Panc1 (cell line): Measurements from ENCODE around the gene HORMAD2. TPM values are rescaled to one million over a fixed set of nuclear protein-coding genes. Genes with fewer than 3 reads are reported as not detected.

Experiments
- ATAC-seq: fragments of 200-7000 bp; cut with Tn5 transposase; 2 replicates; pipeline ENCODE4 v1.9.1; 2020; ENCODE audit warnings: mild to moderate bottlenecking, moderate library complexity
- BruUV-seq: library from RNA; stranded (reverse); fragments of 400-500 nt; replicated peaks from 2 replicates; lab custom pipeline; 2021; lab: Mats Ljungman, UMichigan
- CTCF ChIA-PET: fragments of 300-600 bp; sonication (Branson Sonifier 250); formaldehyde crosslinking; loops from one replicate; lab custom pipeline; 2022; ENCODE audit warnings: antibody characterized with exemption; lab: Charles Lee
- POLR2A ChIA-PET: fragments of 300-600 bp; sonication (Branson Sonifier 250); formaldehyde crosslinking; loops from one replicate; lab custom pipeline; 2022; ENCODE audit warnings: antibody characterized with exemption; lab: Charles Lee
- DNase-seq: peaks from one replicate; pipeline ENCODE4 v3.0.0-alpha.2; 2010; ENCODE audit warnings: low read depth, low spot score
- H3K27ac ChIP-seq: 2 replicates; pipeline ENCODE4 v1.5.1; 2011; ENCODE audit warnings: mild to moderate bottlenecking, low read length, inconsistent platforms
- H3K27me3 ChIP-seq: fragments of 200-500 bp; sonication (Bioruptor generic); 2 replicates; pipeline ENCODE4 v1.6.0; 2014; ENCODE audit warnings: low read length, inconsistent platforms; ENCODE audit not compliant: control insufficient read depth, insufficient read depth
- H3K36me3 ChIP-seq: fragments of 200-500 bp; sonication (Bioruptor generic); 2 replicates; pipeline ENCODE4 v1.5.1; 2014; ENCODE audit warnings: inconsistent platforms, mild to moderate bottlenecking, low read length, moderate library complexity; ENCODE audit not compliant: control insufficient read depth, insufficient read depth
- H3K4me1 ChIP-seq: 2 replicates; pipeline ENCODE4 v1.5.1; 2011; ENCODE audit warnings: inconsistent platforms, mild to moderate bottlenecking, low read length, moderate library complexity; ENCODE audit not compliant: control insufficient read depth, insufficient read depth
- H3K4me3 ChIP-seq, 2 experiments: 2 replicates each; pipeline ENCODE4 v1.5.1; 2011 to 2012; ENCODE audit warnings: low read depth in 2 of 2, low read length in 2 of 2, mild to moderate bottlenecking in 2 of 2, inconsistent platforms in 1 of 2, moderate library complexity in 1 of 2
- H3K9me3 ChIP-seq: fragments of 200-500 bp; sonication (Bioruptor generic); 2 replicates; pipeline ENCODE4 v1.5.1; 2014; ENCODE audit warnings: low read depth, mild to moderate bottlenecking, inconsistent platforms, low read length, moderate library complexity; ENCODE audit not compliant: control insufficient read depth, insufficient read depth
- POLR2AphosphoS5 ChIP-seq: IDR thresholded peaks from 2 replicates; pipeline ENCODE4 v1.6.1; 2012; ENCODE audit warnings: mild to moderate bottlenecking, low read depth, low read length, moderate library complexity
- SIN3A ChIP-seq: IDR thresholded peaks from 2 replicates; pipeline ENCODE4 v1.6.1; 2012; ENCODE audit warnings: low read depth, mild to moderate bottlenecking, low read length, moderate library complexity, borderline replicate concordance; ENCODE audit not compliant: insufficient read depth
- TCF7L2 ChIP-seq: IDR thresholded peaks from 2 replicates; pipeline ENCODE4 v1.6.1; 2011; ENCODE audit warnings: mild to moderate bottlenecking, low read depth, low read length, inconsistent platforms
- in situ Hi-C: cut with HindIII; loops from 2 replicates; pipeline ENCODE4 v1.10.0; 2016; ENCODE audit warnings: low sequenced_read_pairs, low pct_unique_long_range_greater_than_20kb
- intact Hi-C: fragments of 100-400 bp; cut with micrococcal nuclease; formaldehyde crosslinking; loops from one replicate; pipeline ENCODE4 v1.10.0; 2022; ENCODE audit not compliant: unreplicated experiment
- total RNA-seq: library from RNA; stranded (reverse); gene quantifications from one replicate; pipeline ENCODE4 v1.2.1, GENCODE V29; 2021; ENCODE audit not compliant: unreplicated experiment
- TF ChIP-seq, protein P1 (sequence below), 2 experiments: IDR thresholded peaks; 2 replicates each; pipeline ENCODE4 v1.6.1; 2011 to 2012; ENCODE audit warnings: low read depth in 2 of 2, control low read depth in 1 of 2, low read length in 1 of 2, mild to moderate bottlenecking in 1 of 2, moderate library complexity in 1 of 2; ENCODE audit not compliant: insufficient read depth in 1 of 2
- TF ChIP-seq, protein P2 (sequence below): fragments of 450-650 bp; IDR thresholded peaks from 2 replicates; pipeline ENCODE4 v1.5.1; 2017; ENCODE audit warnings: mild to moderate bottlenecking

The HORMAD2 gene
- total RNA-seq, 1 experiment from 2014 or later = not detected

DNA sequence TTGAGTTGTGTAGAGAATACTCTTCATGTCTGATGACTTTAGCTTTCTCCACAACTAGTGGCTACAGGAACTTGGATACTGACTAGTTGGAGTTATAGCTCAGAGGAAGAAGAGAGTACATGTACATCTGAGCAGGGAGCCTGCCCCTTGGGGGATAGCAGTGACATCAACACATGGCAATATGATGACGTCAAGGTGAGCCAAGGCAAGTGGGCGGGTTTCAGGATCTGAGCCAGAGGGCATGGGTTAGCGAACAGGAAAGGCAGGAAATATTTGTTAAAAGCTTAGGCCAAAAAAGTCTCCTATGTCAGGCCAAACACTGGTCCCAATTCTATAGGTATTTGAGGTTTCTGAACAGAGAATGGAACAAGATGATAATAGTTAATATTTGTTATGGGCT, 42.0 kb upstream of the HORMAD2 start:
- H3K36me3 ChIP-seq = no peaks in the 10 kb centered on the region
- TF ChIP-seq, protein P1, sequence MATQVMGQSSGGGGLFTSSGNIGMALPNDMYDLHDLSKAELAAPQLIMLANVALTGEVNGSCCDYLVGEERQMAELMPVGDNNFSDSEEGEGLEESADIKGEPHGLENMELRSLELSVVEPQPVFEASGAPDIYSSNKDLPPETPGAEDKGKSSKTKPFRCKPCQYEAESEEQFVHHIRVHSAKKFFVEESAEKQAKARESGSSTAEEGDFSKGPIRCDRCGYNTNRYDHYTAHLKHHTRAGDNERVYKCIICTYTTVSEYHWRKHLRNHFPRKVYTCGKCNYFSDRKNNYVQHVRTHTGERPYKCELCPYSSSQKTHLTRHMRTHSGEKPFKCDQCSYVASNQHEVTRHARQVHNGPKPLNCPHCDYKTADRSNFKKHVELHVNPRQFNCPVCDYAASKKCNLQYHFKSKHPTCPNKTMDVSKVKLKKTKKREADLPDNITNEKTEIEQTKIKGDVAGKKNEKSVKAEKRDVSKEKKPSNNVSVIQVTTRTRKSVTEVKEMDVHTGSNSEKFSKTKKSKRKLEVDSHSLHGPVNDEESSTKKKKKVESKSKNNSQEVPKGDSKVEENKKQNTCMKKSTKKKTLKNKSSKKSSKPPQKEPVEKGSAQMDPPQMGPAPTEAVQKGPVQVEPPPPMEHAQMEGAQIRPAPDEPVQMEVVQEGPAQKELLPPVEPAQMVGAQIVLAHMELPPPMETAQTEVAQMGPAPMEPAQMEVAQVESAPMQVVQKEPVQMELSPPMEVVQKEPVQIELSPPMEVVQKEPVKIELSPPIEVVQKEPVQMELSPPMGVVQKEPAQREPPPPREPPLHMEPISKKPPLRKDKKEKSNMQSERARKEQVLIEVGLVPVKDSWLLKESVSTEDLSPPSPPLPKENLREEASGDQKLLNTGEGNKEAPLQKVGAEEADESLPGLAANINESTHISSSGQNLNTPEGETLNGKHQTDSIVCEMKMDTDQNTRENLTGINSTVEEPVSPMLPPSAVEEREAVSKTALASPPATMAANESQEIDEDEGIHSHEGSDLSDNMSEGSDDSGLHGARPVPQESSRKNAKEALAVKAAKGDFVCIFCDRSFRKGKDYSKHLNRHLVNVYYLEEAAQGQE (IDR thresholded peaks at IDR 0.05; ENCODE audit: insufficient read depth in 1 of 2, low read depth in 2 of 2, low read length in 1 of 2) = no peak
- TF ChIP-seq TCF7L2 (no peak), SIN3A (no peak), POLR2AphosphoS5 (no peak)
- TF ChIP-seq, protein P2, sequence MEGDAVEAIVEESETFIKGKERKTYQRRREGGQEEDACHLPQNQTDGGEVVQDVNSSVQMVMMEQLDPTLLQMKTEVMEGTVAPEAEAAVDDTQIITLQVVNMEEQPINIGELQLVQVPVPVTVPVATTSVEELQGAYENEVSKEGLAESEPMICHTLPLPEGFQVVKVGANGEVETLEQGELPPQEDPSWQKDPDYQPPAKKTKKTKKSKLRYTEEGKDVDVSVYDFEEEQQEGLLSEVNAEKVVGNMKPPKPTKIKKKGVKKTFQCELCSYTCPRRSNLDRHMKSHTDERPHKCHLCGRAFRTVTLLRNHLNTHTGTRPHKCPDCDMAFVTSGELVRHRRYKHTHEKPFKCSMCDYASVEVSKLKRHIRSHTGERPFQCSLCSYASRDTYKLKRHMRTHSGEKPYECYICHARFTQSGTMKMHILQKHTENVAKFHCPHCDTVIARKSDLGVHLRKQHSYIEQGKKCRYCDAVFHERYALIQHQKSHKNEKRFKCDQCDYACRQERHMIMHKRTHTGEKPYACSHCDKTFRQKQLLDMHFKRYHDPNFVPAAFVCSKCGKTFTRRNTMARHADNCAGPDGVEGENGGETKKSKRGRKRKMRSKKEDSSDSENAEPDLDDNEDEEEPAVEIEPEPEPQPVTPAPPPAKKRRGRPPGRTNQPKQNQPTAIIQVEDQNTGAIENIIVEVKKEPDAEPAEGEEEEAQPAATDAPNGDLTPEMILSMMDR = no peak
- H3K27ac ChIP-seq = no peak overlapping the region
- H3K9me3 ChIP-seq = no peaks in the 10 kb centered on the region
- intact Hi-C loops = no loop called here
- no peak overlapping the region for H3K4me3 ChIP-seq
- H3K27me3 ChIP-seq = no peaks in the 10 kb centered on the region
- BruUV-seq = no TSS peak
- ATAC-seq = no peak
- H3K4me1 ChIP-seq = no peaks in the 10 kb centered on the region
- in situ Hi-C loops = no loop called here
- DNase-seq = no peak
- POLR2A ChIA-PET = no interaction called here
- CTCF ChIA-PET = no interaction called here

DNA sequence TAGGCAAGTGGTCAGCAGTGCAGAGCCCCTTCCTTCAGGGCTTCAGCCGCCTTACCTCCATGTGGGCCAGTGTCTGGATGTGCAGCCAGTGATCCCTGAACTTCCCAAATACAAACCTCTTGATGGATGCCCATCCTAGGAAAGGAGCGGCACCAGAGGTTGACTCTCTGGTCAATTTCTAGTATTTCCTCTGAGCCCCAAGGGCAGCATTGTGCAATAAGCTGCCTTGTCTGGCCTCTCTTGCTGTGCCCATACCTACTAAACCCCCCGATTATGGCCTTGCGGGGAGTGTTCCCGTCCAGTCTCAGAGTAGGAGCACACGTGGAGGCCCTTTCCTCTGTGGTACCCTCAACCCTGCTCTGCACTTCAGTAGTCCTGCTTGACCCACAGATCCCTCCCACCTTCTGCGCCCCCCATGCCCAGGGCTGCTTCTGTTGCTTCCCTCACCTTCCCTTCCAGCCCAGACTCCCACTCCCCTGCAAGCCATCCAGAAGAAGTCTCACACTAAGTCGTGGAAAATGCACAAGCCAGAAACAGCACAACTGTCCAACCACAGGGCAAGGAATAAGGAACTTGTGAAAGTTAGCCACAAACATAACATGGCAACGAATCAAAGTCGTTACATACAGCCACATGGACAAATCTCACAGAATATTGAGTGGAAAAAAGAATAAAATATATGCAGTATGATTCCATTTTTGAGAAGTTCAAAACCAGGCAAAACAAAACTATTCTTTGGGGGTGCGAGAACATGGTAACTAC, 39.6 kb upstream of the HORMAD2 start:
- Histone ChIP-seq H3K27me3 (no peaks in the 10 kb centered on the region), H3K9me3 (no peaks in the 10 kb centered on the region), H3K4me3 (no peak overlapping the region), H3K4me1 (peaks cover 3% of the 10 kb centered on the region; the same call in 1 of the 2 replicates), H3K27ac (no peak overlapping the region), H3K36me3 (no peaks in the 10 kb centered on the region)
- no peak for ATAC-seq
- CTCF ChIA-PET = no interaction called here
- no peak for TF ChIP-seq POLR2AphosphoS5
- TF ChIP-seq SIN3A = no peak
- TF ChIP-seq, protein P1 (IDR thresholded peaks at IDR 0.05; ENCODE audit: insufficient read depth in 1 of 2, low read depth in 2 of 2, low read length in 1 of 2) = no peak
- TF ChIP-seq TCF7L2 = no peak
- TF ChIP-seq, protein P2 = no peak
- POLR2A ChIA-PET = no interaction called here
- intact Hi-C loops = no loop called here
- no peak for DNase-seq
- in situ Hi-C loops = no loop called here
- BruUV-seq = no TSS peak
